ENCODE data around the gene TTL.
"Not testable (repeated sequence)": the region's sequence is repeated elsewhere in the genome, so short reads cannot be mapped to it uniquely, and the experiment has no call there.

Gene TTL

DNA sequence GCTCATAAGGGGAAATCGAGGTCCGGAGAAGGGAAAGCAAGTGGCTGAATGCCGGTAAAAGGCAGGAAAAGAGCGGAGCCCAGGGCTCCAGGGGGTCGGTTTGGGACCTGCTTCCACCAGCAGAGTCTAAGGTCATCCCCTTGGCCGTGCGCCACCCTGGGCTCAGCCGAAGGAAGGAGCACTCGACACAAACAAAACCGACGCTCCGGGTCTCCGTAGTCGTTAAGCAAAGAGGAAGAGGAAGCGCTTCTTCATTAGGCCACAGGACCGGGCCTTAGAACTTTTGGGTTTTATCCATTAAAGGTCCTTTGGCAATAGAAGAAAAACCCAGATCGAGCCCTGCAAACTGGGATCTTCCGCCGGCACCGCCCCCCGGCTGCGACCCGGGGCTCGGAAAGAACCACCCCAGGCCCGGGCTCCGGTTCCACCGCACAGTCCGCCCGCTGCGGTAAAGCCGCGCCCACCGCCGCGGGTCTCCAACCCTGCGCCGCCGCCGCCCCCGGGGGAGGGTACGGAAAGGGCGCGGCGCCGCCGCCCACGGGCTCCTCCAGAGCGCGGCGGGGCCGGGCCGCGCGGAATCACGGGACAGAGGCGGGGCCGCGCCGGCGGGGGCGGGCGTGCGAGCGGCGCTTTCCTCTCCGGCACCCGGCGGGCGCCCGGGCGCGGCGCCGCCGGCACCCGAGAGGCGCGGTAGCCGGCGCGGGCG, at the start of gene TTL:
Gene TTL (plus strand): TSS at position 629 of the 706 bp plus-strand sequence. CDS start 189 bp downstream, outside the sequence.
- DNase-seq: peak; percentile 63

DNA sequence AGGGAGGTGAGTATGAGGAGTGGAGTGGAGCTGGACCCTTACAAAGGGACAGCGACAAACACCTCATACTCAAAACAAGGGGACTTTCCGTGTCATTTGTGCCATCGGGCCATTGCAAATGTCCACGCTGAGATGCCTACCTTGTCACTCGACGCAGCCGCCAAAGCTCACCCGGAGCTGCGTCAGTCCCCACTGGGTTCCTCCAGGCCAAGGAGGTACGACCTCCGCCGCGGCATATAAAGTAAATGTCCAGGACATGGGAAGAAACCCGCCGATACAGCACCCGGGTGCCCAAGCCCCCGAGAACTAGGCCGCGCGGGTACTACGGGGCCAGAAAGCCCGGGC, 49.6 kb upstream of the TTL start:
- DNase-seq: not testable (repeated sequence)

DNA sequence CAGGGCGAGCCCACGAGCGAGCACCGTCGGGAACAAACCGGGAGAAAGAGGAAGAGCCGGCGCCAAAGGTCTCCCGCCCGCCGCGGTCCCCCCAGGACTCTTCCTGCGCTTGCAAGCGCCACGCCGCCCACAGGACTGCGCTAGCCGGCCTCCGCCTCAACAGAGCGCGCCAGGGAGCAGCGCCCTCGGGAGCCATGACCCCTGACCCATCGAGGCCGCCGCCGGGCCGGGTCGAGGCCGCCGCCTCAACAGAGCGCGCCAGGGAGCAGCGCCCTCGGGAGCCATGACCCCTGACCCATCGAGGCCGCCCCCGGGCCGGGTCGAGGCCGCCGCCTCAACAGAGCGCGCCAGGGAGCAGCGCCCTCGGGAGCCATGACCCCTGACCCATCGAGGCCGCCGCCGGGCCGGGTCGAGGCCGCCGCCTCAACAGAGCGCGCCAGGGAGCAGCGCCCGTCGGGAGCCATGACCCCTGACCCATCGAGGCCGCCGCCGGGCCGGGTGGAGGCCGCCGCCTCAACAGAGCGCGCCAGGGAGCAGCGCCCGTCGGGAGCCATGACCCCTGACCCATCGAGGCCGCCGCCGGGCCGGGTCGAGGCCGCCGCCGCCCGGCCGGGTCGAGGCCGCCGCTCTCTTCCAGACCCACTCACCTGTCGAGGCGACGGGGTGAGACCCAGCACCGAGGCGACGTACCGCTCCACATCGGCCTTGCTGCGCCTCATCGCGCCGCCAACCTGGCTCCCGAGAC, 49.0 kb upstream of the TTL start:
- peak; percentile 34 for DNase-seq

DNA sequence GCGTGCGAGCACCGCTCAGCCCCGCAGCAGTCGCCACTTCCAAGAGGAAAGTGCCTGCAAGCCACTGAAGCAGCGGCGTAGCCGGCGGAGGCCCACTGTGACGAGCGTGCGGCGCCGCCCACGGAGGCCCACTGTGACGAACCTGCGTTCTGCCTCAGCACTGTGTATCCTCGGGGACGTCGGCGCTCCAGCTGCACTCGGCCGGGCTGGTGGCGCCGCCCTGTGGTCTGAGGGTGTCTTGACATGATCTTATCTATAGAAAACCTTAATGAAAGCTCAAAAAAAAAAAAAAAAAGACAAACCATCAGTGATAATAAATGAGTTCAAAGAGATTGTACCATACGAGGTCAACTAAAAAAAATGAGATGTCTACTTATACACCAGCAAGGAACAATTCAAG, 48.5 kb upstream of the TTL start, which contains the start of gene RGPD8:
Gene RGPD8 (minus strand): TSS at position 166 of the 400 bp plus-strand sequence. CDS start 192 bp downstream, outside the sequence.
- peak; percentile 87 for DNase-seq

DNA sequence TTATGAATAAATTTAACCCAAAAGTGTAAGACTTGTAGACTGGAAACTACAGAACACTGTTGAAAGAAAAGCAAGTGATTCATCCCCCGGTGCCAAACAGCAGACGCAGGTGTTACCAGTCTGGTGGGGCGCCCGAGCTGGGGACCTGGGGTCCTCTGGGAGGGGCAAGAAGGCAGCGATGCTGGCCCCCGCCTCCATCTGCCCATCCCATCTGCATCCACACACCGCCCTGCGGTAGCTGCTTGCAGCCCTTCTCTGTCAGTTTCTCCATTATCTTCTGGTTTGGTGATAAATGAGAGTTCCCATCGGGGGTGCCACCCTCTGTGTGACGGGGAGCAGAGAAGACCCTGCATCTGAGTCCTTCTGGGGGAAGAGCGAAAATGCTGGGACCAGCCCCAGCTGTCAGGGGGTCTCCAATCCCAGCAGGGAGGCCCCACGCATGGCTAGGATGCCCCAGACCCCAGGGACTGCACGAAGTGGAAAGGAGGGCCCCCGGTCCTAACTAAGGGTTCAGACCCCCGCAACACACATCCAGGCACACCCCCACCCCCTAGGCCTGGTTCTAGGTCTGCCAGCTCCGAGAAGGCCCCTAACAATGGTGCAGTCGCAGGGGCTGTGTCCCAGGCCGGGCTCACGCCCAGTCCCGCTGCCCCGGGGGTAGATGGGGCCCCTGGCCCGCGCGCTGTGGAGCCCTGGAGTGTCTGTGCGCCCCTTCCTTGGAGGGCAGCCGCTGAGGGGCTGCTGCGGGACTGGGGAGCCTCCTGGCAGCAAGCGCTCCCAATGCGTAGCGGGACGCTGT, 47.8 kb upstream of the TTL start:
- DNase-seq: no peak

DNA sequence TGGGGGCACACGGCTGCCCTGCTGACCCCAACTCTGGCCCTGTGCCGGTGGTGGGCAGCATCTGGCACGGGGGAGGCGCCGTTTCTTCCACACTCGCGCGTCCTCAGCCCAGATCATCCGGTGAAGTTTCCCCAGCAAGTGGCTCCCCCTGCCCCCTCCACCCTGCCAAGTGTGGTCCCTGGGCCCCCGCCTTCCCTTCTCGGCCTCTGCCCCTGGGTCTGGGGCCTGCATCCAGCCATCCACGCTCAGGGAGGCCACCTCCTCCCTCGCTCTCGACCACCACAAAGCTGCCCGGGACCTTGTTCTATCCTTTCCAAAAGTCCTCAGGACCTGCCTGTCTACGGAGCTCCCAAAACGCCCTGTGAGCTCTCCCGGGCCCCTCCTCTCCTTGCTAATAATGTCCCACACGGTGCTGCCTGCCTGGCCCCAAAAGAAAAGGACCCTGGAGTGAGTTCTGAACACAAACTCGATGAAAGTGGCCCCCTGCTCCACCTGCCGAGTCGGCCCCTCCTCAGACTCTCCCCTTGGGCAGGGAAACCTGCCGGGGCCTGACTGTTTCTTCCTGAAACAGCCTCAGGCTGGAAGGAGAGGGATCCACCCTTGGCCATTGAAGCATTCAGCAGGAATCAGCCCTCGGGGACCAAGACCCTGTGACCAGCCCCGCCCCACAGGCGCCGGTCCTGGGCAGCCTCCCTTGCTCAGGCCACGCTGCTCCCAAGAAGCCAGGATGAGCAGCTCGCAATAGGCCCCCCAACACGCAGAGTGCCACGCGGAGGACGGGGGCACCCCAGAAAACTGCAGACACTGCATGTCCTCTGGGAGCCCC, 46.9 kb upstream of the TTL start:
- not testable (repeated sequence) for DNase-seq

DNA sequence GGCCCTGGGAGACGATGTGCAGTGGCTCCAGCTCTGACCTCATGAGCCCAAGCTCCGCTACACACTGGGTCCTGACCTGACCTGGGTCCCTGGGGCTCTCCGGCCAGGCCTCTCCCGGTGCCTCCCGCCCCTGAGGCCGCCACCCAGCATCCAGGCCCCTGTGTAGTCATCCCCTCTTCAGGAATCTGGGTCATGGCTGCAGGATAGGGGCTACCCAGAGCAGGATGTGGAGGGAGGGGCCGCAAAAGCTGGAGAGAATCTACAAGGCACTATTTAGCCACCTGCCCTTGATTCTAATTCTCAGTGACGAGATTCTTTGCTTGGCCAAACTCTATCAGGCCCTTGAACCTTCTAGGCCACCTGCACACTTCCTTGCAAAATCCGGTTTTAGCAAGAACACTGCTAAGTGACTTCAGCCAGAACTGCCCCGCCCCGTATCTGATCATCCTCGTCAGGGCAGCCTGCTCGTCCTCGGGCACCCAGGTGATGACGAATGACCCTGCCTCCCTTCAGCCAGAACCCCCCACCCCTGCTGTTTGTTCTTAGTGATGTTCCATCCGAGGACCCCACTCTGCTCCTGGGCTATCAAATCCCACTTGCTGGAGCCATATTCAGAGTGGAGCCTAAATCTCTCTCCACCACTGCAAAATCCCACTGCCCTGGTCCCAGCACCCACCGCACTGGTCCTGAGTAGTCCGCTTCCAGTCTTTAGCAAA, 46.1 kb upstream of the TTL start:
- DNase-seq: not testable (repeated sequence)

DNA sequence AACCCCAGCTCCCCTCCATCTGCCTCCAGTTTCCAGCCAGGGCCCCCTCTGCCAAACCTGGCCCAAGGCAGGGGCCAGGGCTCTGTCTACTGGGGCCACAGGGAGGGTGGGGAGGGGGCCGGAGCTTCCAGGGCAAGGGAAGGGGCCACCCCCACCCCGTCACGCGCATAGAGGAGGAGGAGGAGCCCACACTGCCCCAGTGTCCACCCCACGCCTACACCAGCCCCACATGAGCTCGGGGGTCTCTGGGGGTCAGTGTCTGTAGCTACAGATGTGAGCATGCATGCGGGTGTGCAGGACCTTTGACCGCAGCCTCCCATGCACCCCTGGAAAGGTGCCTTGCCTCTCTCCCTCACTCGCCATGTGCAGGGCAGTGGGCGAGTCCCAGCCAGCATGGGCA, 45.0 kb upstream of the TTL start:
- not testable (repeated sequence) for DNase-seq

DNA sequence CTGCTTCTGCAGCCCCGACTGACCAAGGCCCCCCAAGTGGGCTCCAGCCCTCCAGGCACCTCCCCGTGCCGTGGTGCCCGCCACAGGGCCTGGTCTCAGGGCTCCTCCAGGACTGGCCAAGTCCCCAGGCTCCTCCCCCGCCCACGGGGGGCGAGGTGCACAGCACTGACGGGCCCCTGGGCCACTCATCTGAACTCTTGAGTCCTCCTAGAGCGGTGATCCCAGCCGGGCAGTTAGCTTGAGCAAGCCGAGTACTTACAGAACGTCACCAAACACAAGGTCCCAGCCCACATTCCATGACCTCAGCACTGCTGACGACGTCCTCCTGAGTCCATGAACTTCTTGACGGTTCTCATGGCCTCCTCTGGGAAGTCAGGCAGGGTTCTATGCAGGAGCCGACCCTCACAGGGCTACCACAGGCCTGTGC, 44.5 kb upstream of the TTL start:
- DNase-seq: not testable (repeated sequence)

DNA sequence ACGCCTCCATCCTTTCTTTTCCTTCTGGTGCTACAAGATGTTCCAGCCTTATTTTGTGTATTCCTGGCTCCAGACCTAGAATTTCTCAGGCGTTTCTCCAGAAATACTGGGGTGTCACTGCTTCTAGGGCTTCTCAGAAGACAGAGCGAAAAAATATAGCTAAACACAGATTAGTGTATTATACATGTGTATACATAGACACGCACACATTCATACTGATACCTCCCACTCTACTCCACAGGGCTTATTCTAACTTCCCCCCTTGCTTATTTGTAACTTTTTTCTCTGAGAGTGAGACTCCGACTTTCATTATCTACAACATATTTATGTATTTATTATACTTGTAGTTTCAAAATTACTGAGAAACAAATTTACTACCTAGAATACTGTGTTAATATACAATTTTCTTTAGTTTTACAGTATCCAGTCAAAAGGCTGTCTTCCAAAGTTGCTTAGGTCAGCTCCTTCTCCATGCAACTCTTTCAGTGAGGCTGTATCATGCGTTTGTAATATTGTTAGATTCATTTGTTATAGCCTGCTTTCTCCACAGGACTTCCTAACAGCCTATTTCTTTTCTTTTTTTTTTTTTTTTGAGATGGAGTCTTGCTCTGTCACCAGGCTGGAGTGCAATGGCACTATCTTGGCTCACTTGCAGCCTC, 43.2 kb upstream of the TTL start:
- not testable (repeated sequence) for DNase-seq

DNA sequence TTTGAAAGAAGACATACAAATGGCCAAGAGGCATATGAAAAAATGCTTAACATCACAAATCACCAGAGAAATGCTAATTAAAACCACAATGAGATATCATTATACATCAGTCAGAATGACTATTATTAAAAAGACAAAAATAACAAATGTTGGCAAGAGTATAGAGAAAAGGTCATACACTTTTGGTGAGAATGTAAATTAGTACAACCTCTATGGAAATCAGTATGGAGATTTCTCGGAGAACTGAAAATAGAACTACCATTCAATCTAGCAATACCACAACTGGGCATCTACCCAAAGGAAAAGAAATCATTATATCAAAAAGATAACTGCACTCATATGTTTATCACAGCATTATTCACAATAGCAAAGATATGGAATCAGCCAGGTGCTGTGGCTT, 37.7 kb upstream of the TTL start:
- not testable (repeated sequence) for DNase-seq

DNA sequence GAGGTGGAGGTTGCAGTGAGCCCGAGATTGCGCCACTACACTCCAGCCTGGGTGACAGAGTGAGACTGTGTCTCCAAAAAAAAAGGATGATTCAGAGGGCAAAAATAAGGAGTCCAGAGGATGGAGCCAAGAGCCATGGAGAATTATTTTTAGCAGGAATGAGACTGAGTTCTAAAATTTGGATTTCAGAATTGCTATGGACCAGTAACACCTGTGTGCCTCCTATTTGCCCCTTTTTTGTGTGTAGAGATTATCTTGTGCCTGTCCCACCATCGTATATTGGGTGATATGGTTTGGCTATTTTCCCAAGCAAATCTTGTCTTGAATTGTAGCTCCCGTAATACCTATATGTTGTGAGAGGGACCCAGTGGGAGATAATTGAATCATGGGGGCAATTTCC, 32.1 kb upstream of the TTL start:
- DNase-seq: no peak

DNA sequence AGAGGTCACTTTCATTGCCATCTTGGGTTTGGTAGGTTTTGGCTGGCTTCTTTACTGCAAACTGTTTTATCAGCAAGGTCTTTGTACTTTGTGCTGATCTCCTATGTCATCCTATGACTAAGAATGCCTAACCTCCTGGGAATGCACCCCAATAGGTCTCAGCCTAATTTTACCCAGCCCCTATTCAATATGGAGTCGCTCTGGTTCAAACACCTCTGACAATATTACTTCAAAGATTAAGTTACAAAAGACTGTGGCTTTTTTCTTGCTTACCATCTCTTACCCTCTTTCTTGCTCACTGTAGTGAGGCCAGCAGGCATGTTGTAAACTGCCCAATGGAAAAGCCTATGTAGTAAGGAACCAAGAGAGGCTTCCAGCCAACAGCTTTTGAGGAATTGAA, 30.6 kb upstream of the TTL start:
- no peak for DNase-seq

DNA sequence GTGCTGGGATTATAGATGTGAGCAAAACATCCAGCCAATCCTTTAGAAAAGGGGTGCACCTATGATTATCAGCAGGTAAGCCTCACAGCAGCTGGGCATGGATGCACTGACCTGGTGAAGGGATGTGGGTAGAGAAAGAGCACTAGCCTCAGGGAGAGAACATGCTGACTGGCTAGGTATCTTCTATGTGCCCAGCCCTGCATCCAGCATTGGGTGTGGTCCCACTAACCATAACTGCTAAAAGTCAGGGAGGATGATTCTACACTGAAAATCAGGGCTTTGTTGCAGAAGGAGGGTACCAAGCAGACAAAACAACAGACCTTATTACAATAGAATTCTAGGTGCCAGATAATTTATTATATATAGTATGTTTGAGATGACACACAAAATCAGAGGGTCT, 27.4 kb upstream of the TTL start:
- no peak for DNase-seq

DNA sequence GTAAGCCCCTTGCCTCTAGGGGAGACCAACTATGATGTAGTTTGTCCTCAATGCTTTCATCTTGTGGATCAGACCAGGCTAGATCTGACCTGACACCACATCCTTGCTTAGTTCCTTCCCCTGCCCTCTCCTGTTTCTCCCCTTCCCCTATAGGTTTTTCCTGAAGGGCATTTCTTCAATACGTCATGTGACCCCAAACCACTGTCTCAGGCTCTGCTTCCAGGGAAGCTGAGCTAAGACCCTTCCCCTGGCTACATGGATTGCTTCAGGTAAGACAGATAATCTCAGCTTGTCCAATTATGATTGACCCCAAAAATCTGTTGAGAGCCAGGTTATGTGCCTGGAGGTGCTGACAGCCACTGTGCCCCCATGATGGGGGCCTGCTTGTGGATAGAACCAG, 22.6 kb upstream of the TTL start:
- no peak for DNase-seq

DNA sequence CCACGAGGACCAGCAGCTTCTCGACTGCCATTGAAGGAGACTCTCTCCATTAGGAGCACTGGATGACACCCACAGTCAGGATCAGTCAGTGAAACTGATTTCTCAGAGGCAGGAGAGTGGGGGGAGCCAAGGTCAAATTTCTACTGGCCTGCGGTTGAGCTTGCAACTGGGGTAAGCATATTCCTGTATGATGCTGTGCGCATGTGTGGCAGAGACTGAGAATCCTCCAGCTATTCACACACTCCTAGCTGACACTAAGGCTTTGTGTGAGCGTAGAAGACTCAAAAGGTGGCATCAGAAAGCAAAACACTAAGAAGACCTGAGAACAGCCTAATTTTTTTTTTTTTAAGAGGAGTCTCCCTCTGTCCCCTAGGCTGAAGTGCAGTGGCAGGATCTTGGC, 19.8 kb upstream of the TTL start:
- DNase-seq: no peak

DNA sequence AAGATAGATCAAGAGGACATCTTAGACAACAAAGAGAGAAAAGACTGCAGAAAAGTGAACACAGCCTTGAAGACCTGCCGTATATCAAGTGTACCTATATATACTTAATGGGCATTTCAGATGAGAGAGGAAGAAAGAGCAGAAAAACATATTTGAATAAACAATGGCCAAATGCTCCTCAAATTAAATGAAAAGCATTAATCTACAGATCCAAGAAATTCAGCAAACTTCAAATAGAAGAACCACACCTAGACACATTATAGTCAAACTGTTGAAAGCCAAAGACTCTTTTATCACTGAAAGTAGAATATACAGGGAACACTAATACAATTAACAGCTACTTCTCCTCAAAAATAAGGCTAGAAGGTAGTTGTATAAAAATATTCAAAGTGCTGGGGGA, 18.7 kb upstream of the TTL start:
- DNase-seq: no peak

DNA sequence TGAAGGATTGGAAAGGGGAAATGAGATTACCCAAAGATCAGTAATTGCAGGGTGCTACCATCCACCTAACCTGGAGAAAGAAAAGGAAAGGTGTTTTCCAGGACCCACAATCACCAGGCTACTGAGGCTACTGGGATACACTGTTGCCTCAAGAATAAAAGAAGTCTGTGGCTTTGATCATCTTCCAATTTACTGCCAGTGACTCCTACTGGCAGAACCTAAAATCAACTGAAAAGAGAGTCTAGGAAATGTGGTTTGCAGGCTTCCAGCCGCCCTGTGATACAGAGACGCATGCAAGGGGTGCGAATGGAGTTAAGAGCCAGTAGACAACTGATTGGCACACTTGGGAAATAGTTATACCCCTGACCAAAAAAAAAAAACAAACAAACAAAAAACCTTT, 16.6 kb upstream of the TTL start:
- DNase-seq: no peak

DNA sequence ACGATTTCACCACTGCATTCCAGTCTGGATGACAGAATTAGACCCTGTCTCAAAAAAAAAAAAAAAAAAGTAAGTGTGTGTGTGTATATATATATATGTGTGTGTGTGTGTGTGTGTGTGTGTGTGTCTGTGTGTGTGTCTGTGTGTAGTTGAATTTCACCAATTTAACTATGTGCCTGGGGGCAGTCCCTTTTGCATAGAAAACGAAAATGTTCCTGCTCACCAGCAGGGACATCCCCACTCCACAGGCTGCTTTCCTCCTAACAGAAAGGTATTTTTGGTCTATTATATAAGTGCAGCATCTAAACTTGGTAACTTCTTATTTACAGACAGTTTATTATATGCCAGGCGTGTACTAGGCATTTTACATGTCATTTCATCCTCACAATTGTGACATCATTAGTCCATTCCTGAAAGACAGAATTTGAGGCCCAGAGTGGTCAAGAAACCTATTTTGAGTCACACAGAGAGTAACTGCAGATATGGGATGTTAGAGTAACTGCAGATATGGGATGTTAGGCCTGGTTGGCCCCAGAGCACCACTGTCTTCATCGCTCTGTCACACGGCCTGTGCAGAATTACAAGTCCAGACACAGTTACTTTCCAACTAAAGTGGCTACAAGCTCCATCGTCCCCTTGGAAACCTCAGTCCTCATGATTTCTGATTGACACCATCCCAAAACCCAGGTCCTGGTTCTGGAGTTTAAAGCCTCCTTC, 9.3 kb upstream of the TTL start:
- no peak for DNase-seq

DNA sequence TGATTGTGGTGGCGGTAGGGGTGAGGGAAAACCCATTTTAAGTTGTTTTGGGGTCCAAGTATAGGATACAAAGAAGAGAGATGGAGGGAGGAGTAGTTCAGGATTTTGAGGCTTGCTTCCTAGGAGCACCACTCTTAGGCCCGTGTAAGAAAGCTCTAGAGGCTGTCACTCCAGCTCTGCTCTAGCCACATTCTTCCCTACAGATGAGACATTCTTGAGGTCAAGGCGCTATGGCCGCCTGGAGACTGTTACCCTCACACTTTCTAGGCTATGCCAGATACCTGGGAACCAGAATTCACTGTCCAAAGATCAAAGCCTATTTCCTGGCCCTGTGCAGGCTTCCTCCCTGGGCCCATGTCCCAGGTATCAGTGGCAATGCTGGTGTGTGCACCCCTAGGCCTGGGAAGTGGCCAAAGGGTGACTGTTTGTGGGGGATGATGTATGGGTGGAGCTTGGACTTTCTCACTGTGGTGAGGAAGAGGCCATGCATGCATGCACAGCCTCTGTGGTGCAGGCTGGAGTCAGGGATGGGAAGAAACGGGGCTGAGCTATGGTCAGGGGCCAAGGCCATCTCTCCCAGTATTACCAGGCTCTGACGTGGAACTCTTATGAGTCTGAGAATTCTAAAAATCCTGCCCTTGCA, 7.0 kb upstream of the TTL start:
- no peak for DNase-seq
